ENCODE data around the gene HCN3.
"Not testable (repeated sequence)": the region's sequence is repeated elsewhere in the genome, so short reads cannot be mapped to it uniquely, and the experiment has no call there.

Gene HCN3

GRCh38 chr1:155328856-155329255 is 51.6 kb downstream of the HCN3 start:
- in situ Hi-C loops (cut with MboI; ENCODE audit: low sequenced_read_pairs) = not testable (repeated sequence)

DNA sequence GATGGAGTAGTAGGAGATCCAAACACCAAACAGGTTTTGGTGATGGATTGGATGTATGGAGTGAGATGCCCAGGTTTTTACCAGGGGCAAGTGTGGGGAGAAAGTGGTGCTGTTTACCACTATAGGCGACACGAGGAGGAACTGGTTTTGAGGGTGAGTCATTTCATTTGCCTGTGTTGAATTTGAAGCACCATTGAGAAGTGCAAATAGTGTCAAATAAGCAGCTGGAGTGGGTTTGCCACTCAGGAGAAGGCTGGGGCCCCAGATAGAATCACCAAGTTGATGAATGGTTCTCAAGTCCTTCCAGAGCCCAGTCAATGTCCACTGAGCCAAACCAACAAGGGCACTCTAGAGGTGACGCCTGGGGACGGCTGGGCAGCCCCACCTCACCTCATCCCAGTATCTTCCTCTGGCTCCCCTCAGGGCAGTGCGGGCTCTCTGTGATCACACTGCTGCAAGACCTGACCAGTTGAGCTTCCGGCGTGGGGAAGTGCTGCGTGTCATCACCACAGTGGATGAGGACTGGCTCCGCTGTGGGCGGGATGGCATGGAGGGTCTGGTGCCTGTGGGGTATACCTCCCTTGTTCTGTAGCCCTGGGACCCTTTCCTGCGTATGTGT is 52.8 kb downstream of the HCN3 start:
- in situ Hi-C loops (cut with MboI; ENCODE audit: low sequenced_read_pairs) = no loop called here

- in situ Hi-C loops (cut with MboI; ENCODE audit: low sequenced_read_pairs) = no loop called here
These were observed 57.7 kb downstream of the HCN3 start for GRCh38 chr1:155334962-155335361.
